HG03139 (cell line): Measurements from ENCODE around the gene RBMS3.

Experiments used
- ATAC-seq: cut with Tn5 transposase; IDR thresholded peaks from one replicate; pipeline ENCODE4 v1.9.1; 2021; ENCODE audit not compliant: unreplicated experiment

Gene RBMS3

DNA sequence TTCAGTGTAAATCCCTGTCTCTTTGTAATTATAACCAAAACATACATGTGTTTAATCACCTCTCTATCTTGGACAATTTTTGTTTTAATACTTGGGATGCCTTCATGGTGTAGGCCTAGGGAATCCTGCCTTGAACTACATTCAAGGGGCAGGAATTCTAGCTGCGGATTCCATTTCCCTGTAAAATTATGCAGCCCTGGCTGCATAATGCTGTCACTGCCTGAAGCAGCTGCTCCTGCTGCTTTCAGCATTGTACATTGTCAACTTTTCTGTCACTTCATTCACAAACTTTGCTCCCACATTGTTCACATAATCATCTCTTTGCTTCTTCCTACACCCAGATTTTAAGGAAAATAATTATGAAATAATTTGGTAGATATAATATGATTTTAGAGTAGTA, 638.7 kb downstream of the RBMS3 start:
- ATAC-seq: no peak

DNA sequence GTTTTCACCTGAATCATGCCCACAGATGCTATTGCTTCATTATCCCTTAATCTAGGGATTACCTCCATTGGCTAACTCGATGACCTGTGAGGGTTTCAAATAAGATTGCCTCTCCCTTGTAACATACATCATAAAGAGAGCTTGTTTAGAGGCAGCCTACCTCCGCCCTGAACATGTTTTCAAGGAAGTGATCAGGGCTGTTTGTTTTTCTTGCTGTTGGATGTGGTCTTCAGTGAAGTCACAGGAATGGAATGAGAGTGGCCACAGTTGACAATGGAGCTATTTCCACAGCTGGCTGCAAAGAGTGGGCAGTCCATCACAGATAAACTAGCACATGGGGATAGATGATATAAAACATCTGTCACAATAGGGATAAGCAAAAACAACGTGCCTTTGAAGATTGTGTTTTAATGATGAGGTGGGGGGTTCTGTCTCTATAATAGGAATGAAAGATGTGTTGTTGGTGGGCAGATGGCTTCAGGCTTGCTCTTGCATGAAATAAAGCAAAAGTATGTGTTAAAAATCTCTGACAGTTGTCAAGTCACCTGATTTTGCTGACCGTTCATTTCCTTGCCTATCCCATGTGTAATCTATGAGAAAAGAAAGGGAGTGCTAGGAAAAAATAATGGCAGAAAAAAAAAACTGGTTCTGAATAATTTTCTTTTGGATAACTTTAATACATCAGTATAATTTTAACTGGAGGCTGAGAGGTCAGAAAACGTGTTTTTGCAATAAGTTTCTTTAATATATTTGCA, 642.3 kb downstream of the RBMS3 start:
- ATAC-seq: no peak

DNA sequence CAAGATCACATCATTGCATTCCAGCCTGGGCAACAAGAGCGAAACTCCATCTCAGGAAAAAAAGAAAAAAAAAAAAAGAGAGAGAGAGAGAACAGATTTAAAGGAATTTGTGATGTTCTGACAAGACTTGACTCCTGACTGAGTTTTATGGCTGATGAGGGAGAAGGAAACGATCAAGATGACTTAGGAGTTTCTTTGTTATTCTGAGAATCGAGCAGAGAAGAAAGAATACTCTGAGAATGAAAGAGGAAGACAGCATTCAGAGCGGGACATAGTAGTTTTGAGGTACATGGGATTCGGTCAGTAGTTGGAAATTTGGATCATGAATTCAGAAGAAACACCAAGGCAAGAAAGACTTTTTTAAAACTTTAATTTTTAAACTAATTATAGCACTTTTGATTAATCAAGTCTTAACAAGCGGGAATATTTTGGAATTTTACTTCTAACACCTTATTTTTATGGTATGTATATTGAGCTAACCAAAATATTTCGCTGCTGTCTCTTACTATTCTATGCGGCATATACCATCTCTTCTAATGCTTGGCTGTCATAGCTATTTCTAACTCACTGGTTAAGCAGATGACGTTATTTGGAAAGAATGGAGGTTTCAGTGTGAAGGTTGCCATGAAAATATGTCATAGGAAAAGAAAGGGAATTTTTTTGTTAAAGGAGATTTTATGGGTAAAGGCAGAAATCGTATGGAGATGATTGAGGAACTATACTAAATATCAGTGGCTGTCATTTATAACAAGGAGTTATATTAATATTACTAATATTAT, 644.1 kb downstream of the RBMS3 start:
- no peak for ATAC-seq

DNA sequence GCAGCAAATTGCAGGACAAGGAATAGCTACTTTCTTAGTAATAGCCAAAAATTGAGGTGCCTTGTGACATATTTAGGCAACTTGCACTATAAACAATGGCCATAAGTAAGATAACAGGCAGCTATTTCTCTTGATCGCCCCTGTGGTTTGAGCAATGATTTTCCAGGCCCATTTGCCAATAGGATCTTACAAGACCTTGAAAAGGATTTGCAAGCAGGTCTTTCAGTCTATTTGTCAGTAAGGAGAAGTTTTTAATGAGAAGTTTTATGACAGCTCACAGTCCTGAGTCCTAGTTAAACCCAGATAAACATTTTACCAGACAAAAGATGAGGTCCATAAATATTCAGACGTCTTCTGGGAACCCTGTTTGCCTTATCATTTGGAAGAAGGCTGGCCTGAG, 645.5 kb downstream of the RBMS3 start:
- no peak for ATAC-seq

DNA sequence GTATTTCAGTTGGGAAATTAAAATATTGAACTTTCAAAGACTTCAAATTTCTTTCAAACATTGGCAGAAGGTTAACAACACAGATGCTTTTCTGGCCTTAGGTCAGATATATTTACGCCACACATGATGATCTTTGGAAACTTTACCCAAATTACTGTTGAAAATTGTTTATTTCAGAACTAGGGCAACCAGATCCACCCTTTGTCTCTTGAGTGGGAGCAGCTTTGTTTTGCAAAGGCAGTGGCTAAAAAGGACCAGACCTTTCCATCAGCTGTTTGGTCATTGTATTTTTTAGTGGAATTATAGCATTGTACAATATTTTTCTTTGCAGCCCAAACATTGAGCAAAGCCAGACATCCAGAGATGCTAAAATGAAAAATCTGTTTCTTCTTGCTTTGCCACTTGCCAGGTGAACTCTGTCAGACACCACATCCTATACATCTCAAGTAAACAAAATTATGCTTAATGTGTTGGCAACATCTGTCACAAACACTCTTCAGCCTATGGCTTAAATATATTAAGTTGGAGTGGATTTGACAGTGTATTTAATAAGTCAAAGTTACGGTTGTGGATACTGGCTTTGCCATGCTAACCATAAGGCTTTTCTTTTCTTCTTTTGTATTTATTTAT, 651.9 kb downstream of the RBMS3 start:
- ATAC-seq: no peak

DNA sequence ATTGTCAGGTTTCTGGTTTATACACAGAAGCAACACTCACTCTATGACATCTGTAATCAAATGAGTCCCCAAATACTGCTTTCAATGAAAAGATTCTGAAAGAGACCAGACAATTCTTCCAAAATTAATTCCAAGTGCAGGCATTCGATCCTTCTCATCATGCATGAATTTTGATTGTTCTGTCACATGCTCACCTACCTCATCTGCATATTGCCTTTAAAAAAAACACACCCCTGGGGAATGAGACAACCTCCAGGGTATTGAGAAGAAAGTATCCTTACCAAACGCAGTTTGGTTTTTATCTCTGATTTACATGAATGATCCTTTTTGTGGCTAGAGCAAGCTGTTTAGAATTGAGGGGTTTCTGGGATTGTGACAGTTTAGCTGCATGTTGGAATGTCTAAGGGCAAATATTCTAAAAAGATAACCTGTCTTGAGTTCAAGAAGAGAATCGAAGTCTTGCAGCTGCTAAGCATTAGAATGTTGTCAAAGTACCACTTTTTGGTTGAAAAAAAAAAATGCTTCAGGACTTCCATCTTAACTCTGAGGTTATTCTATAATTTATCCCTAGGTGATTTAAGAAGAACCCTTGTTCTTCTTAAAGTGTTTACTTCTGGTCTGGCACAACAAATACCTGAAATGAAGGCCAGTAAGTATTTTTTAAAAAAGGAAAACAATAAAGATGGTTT, 653.1 kb downstream of the RBMS3 start:
- no peak for ATAC-seq

DNA sequence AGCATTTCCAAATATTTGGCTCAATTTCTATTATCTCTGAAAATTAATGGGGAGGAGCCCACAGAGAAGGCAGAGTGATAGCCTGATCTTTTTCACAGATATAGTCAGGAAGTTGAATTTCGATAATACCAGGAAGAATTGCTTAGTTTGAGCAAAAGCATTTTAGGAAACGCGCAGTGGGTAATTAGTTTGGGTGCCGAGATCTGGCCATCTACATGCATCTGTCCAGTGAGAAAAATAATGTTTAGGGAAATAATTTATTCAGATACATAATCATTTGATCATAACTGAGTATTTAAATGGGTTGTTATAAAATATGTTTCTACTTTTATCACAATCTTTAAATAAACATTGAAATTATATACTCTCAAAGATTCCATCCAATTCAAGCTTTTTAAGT, 653.9 kb downstream of the RBMS3 start:
- no peak for ATAC-seq

DNA sequence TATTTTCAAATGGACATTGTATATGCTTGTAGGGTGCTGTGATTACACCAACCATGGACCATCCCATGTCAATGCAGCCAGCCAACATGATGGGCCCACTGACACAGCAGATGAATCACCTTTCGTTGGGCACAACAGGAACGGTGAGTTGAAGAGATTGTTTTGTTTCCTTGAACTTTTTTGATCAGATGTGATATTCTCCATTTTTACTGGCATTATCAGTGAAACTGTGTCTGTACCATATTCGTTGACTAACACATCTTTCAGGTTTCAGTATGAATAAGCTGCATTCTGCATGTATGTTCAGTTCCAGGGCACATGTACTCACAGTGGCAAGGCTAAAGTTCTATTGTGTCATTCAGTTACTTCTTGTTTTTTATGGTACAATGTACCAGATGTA, 655.2 kb downstream of the RBMS3 start:
- peak; percentile 83 for ATAC-seq

DNA sequence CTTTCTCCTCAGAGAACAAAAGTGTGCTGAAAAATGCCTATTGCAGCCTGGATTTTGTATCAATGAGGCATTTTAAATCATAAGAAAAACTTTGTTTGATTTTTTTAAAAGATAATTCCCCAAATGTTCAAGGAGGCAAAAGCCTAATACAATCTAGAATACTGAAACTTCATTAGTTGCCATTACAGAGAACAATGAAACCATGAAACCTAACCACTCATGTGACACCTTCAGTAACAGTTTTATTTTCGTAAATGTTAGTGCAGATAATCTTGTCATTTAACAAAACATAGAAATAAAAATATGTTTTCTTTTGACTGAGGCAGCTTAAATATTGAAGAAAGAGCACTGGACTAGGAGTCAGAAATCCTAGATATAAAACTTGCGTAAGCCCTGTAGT, 655.9 kb downstream of the RBMS3 start:
- no peak for ATAC-seq

DNA sequence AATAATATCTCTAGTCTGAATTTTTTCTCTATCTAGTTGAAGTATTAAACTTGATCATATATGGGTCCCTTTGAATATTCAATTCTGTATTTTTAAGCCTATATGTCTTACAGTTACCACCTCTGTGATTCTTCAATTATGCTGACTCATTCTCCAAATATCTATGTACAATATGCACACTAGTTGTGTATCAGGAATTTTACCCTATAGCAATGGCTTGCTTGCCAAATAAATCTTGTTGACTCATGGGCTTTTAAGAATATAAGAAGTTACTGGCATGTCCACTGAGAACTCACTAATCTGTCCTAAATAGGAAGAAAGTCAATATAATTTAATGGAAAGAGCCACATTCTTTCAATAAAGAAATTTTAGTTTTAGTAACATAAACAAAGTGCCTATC, 656.3 kb downstream of the RBMS3 start:
- no peak for ATAC-seq

DNA sequence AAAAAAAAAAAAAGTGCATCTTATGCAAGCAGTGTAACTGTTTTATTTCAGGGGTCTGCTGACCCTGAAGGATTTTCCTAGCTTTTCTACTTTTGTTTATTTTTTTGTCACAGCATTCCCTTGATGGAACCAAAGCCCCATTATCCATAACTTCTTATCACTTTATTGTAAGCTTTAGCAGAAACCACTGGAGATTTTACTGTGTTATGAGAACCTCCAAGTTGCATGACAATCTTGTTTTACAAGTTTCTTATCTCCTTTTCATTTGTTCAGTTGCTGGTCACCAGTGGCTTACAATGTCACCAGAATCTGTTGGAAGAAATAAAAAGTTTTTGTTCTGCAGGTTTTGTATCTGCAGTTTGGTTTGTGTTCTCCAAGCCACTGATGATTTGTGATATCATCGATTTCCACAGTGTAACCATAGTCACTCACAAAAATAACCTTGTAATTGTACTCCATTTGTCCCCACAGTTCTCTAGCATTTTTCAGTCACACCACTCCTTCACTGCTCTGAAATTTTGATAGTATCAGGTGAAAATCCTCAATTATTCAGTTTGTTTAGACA, 660.0 kb downstream of the RBMS3 start:
- ATAC-seq: no peak

DNA sequence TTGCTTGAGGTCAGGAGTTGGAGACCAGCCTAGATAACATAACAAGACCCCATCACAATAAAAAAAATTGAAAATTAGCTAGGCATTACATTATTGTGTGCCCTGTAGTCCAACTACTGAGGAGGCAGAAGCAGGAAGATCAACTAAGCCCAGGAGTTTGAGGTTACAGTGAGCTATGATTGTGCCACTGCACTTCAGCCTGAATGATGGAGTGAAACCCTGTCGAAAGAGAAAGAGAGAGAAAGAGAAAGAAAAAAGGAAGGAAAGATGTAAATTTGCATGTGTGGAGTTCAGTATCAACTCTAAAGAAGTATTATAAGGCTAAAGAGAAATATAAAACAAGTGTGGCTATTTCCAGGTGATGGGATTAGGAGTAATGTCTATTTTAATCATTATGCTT, 661.4 kb downstream of the RBMS3 start:
- no peak for ATAC-seq

DNA sequence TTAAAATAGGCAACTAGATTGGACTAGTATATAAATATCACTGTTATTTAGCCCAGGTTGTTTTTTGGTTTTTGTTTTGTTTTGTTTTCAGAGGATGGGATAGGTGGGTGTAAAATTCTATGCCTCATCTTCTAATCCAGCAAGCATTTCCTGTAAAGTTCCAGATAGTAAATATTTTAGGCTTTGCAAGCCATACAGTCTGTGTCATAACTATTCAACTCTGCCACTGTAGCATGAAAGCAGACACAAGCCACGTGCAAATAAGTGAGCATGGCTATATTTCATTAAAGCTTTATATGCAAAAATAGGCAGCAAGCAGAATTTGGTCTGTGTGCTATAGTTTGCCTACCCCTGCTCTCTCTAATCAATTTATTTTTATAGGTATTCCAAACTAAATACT, 668.3 kb downstream of the RBMS3 start:
- no peak for ATAC-seq

DNA sequence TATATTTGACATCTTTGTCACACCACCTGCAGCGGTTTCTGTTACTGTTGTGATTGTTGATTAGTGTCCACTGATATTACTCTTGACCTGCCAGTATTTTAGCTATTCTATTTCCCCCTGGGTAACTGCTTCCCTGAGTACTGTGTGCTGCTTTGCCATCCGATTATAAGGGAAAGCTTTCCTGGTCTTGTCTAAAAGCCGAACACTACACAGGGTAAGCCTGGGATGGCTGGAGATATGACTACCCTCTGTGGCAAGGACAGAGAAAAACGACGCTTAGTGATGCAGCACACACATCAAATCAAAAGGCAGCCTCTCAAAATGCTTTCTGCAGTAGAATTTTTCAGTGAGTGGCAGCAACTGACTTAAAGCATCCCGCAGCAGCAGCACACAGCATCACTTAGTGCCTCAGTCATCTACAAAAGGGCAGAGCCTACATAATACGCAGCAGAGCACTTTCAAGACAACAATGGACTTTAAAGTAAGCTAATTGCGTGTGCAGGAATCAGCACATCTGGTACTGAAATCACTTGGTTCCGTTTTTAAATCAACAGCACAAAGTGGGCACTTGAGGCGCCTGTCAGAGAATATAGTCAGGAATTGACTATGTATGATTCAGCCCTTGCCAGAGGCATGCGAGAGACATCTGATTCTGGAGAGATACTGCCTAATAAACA, 669.2 kb downstream of the RBMS3 start:
- ATAC-seq: no peak

DNA sequence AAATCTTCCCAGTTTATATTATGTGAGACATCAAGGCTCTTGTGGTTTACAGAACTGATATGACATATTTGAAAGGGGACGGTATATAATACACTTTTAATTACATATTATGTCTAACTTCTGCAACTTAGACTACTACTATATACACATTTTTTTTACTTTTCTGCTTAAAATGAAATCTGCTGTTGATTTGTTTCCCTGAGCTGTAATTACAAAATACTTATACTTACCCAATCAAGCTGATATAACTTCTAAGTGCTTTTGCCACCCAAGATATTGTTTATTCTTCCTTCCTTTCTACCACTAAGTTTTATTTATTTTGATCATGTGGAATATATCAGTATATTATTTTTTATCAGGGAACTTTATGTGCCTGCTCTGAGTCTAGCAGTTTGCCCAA, 671.6 kb downstream of the RBMS3 start:
- ATAC-seq: no peak

DNA sequence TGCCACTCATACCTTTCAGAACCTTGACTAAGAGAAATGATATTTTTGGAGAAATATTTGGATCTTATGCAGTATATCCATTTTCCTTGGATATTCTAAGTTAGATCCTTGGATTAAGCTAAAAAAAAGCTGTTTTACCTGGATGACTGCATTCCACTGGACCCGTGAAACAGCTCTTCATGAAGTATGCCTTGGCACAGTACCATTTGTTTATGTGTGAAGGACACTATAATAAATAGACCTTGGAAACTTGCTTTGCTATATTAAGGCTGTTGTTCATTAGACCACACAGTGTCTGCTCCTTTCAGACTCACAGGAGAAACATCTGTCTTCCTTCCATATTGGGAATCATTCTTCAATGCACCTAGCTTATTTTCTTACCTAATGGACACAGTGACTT, 674.5 kb downstream of the RBMS3 start:
- no peak for ATAC-seq

DNA sequence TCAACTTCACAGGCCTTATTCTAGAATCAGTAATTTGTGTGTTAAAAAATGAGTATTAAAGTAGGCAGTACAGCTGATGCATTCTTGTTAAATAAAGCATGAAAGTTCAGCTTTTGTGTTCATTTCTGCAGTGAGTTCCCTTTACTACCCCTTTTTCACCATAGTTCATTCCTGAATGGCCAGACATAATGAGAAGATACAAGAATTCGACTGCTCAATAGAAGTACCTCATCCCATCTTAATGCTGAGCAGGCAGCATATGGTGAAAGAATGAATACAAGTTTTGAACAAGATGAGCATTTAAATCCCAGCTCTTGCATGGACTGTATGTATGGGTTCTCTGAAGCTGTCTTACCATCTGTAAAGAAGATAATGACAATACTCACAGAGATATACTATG, 677.9 kb downstream of the RBMS3 start:
- ATAC-seq: no peak

DNA sequence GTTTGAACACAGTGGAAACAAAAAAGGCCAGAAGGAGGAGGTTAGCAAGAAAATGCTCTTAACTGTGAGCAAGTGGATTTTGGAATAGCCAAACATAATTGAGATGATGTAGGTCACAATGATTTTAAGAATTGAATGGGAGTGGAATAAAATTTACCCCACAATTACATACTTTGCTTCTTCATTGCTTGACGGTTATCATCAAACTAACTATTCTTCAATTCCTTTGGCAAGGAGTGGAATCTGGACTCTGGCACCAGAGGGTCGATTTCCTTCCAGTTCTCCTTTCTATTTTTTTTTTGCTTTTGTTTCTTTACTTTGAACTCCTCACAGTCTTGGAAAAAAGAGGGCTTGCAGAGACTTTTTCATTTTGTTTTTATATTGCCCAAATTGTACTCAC, 691.0 kb downstream of the RBMS3 start:
- no peak for ATAC-seq

DNA sequence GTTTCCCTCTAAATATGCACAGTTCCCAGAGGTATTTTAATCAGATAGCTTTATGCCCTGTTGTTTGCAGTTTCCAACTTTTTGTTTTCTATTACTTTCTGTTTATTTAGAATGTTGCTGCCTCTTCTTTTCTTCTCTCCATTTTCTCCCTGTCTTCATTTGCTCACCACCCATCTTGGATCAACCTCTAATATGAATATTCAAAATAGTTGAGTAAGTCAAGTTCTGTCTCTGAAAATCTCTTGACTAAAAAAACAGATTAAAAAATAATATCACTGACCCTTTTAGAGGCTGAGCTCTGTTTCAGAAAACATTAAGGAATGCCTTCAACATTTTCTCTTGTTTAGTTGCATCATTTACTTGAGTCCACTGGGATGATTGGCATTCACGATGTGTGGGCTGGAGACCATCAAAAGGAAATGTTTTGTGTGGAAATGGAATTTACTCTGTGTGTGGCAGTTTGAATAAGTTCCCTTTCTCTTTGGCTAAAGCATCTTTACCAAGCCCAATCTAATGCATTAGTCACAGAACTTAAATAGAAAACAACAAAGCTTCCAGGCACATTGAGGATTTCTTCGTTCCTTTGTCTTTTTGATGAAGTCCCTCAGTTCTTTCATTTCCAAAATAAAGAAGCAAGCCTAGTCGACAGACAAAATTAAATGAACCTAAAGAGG, 691.6 kb downstream of the RBMS3 start:
- no peak for ATAC-seq

DNA sequence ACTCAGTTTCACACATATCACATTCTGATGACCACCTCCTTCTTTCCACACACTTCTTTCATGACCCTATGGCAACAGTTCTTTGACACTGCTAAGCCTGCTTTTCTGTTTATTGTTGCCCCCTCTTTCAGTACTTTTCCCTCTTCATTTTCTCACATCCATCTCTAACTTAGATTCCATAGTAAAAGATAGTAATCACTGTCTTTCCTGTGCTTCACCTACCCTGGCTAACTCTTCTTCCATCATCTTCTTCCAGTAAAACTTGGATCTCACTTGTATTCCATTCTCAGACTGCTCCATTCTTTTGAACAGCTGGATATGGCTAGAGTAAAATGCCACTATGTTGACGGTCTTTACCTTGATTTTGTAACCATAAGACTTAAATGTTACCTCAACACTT, 692.9 kb downstream of the RBMS3 start:
- no peak for ATAC-seq
